ENCODE results near the gene SLC38A3. TPM values are rescaled to one million over a fixed set of nuclear protein-coding genes. Genes with fewer than 3 reads are reported as not detected.

SLC38A3 gene
- total RNA-seq, 2 experiments from 2014 or later = 0.22 TPM; not detected in 1

GRCh38 chr3:50212502-50212901 is 7.4 kb downstream of the SLC38A3 start:
- ChIA-PET POLR2A (interaction anchor here (0.9 kb wide), 1 partner anchor 9 kb away, joined by 3 read pairs; no protein-coding TSS in a partner anchor), CTCF (interaction anchor here (1.0 to 2.4 kb wide), 4 partner anchors 8 to 18 kb away, joined by 3 to 22 read pairs (median 6); no protein-coding TSS in a partner anchor)
- ATAC-seq (no peak), DNase-seq (no peak)
- Mint-ChIP-seq H3K27me3 (peaks cover 6% of the 10 kb centered on the region), H3K36me3 (ENCODE audit: low read depth) (no peaks in the 10 kb centered on the region), H3K9me3 (no peaks in the 10 kb centered on the region), H3K27ac (no peak overlapping the region), H3K4me1 (ENCODE audit: low read depth) (peaks cover 4% of the 10 kb centered on the region), H3K4me3 (no peak overlapping the region)
- intact Hi-C loops (cut with micrococcal nuclease) = no loop called here
- TF ChIP-seq CTCF (IDR thresholded peaks at IDR 0.05) = no peak

GRCh38 chr3:50212971-50213370 is 7.9 kb downstream of the SLC38A3 start:
- POLR2A ChIA-PET = no interaction called here
- CTCF ChIA-PET = interaction anchor here (2.1 to 2.4 kb wide), 2 partner anchors 13 to 19 kb away, joined by 8 to 22 read pairs; no protein-coding TSS in a partner anchor
- H3K27ac Mint-ChIP-seq = no peak overlapping the region
- H3K4me1 Mint-ChIP-seq (ENCODE audit: low read depth) = peaks cover 4% of the 10 kb centered on the region
- DNase-seq (no peak), ATAC-seq (no peak)
- intact Hi-C loops (cut with micrococcal nuclease) = no loop called here
- H3K9me3 Mint-ChIP-seq = no peaks in the 10 kb centered on the region
- H3K36me3 Mint-ChIP-seq (ENCODE audit: low read depth) = no peaks in the 10 kb centered on the region
- TF ChIP-seq CTCF (IDR thresholded peaks at IDR 0.05) = no peak
- peaks cover 2% of the 10 kb centered on the region for H3K27me3 Mint-ChIP-seq
- no peak overlapping the region for H3K4me3 Mint-ChIP-seq

DNA sequence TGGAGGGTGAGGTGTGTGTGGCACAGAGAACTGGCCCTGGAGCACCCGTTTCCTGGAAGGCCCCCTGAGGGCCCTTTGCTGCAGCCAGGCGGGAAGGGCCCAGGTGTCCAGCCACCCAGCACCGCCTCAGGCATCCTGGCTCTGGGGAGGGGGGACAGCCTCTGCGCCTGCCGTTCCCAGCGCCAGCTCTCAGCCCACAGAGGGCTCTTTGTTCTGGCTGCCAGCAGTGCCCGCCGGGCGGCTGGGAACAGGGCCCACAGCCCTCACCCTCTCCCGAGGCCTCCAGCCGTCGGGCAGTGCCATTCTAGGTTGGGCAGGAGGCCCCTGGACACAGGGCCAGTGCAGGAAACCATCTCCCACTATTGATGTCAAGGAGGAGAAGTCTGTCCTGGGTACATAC is 8.3 kb downstream of the SLC38A3 start:
- no peaks in the 10 kb centered on the region for H3K9me3 Mint-ChIP-seq
- ChIA-PET CTCF (interaction anchor here (1.2 to 2.1 kb wide), 3 partner anchors 12 to 21 kb away, joined by 3 to 8 read pairs (median 3); no protein-coding TSS in a partner anchor), POLR2A (no interaction called here)
- no peak overlapping the region for H3K27ac Mint-ChIP-seq
- H3K27me3 Mint-ChIP-seq = peaks cover 2% of the 10 kb centered on the region
- peaks cover 4% of the 10 kb centered on the region for H3K4me1 Mint-ChIP-seq (ENCODE audit: low read depth)
- DNase-seq = no peak
- intact Hi-C loops (cut with micrococcal nuclease) = no loop called here
- no peaks in the 10 kb centered on the region for H3K36me3 Mint-ChIP-seq (ENCODE audit: low read depth)
- H3K4me3 Mint-ChIP-seq = no peak overlapping the region
- ATAC-seq = no peak
- TF ChIP-seq CTCF (IDR thresholded peaks at IDR 0.05) = no peak

- no peak overlapping the region for H3K4me3 Mint-ChIP-seq
- no peaks in the 10 kb centered on the region for H3K36me3 Mint-ChIP-seq (ENCODE audit: low read depth)
- peaks cover 4% of the 10 kb centered on the region for H3K4me1 Mint-ChIP-seq (ENCODE audit: low read depth)
- DNase-seq (no peak), ATAC-seq (no peak)
- H3K9me3 Mint-ChIP-seq = no peaks in the 10 kb centered on the region
- TF ChIP-seq CTCF (IDR thresholded peaks at IDR 0.05) = no peak
- ChIA-PET CTCF (interaction anchor here (1.3 to 1.7 kb wide), 4 partner anchors 11 to 32 kb away, joined by 3 to 7 read pairs (median 4); no protein-coding TSS in a partner anchor), POLR2A (no interaction called here)
- intact Hi-C loops (cut with micrococcal nuclease) = no loop called here
- no peak overlapping the region for H3K27ac Mint-ChIP-seq
- no peaks in the 10 kb centered on the region for H3K27me3 Mint-ChIP-seq
These were observed 9.8 kb downstream of the SLC38A3 start for GRCh38 chr3:50214824-50215223.

DNA sequence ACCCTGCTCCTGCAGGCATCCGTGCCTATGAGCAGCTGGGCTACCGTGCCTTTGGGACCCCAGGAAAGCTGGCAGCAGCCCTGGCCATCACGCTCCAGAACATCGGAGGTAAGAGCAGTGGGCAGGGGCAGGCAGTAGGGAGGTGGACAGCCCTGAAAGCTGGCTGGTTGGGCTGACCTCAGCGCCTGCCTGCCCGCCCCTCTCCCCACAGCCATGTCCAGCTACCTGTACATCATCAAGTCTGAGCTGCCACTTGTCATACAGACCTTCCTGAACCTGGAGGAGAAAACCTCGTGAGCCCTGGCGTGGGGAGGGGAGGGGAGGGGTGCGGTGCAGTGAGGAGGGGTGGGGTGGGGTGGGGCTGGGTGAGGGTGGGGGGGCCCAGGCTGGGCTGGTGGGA is 10.5 kb downstream of the SLC38A3 start:
- Mint-ChIP-seq H3K4me3 (no peak overlapping the region), H3K27me3 (no peaks in the 10 kb centered on the region), H3K9me3 (no peaks in the 10 kb centered on the region), H3K36me3 (ENCODE audit: low read depth) (no peaks in the 10 kb centered on the region), H3K27ac (no peak overlapping the region), H3K4me1 (ENCODE audit: low read depth) (peaks cover 4% of the 10 kb centered on the region)
- DNase-seq (no peak), ATAC-seq (no peak)
- no peak for TF ChIP-seq CTCF (IDR thresholded peaks at IDR 0.05)
- intact Hi-C loops (cut with micrococcal nuclease) = no loop called here
- POLR2A ChIA-PET = interaction anchor here (0.6 kb wide), 1 partner anchor 39 kb away, joined by 3 read pairs; no protein-coding TSS in a partner anchor
- CTCF ChIA-PET = interaction anchor here (1.3 to 1.7 kb wide), 3 partner anchors 10 to 31 kb away, joined by 3 to 7 read pairs (median 6); no protein-coding TSS in a partner anchor

Data from activated CD8-positive, alpha-beta T cell treated with anti-CD3 and anti-CD28 coated beads for 36 hours (primary cell).